Measurements from ENCODE around the gene RALGPS1. TPM values are rescaled to one million over a fixed set of nuclear protein-coding genes. Genes with fewer than 3 reads are reported as not detected.

Gene RALGPS1
- total RNA-seq, 2 donors from 2014 or later: 7.6 to 18.5 TPM

GRCh38 chr9:127209220-127209619 is 294.6 kb downstream of the RALGPS1 start:
- H3K36me3 ChIP-seq: no peaks in the 10 kb centered on the region
- H3K9me3 ChIP-seq: no peaks in the 10 kb centered on the region
- H3K27ac ChIP-seq: no peak overlapping the region
- H3K4me1 ChIP-seq (ENCODE audit: control insufficient read depth in 1 of 2, low read depth in 2 of 2): no peaks in the 10 kb centered on the region
- ATAC-seq (ENCODE audit: insufficient number of reproducible peaks, low FRiP score, low read depth) (no peak), DNase-seq (ENCODE audit: low spot score) (no peak)
- H3K4me3 ChIP-seq: no peak overlapping the region
- no peaks in the 10 kb centered on the region for H3K27me3 ChIP-seq (replicated peaks; ENCODE audit: insufficient read depth)
- no peak for TF ChIP-seq CTCF (IDR thresholded peaks at IDR 0.05)

DNA sequence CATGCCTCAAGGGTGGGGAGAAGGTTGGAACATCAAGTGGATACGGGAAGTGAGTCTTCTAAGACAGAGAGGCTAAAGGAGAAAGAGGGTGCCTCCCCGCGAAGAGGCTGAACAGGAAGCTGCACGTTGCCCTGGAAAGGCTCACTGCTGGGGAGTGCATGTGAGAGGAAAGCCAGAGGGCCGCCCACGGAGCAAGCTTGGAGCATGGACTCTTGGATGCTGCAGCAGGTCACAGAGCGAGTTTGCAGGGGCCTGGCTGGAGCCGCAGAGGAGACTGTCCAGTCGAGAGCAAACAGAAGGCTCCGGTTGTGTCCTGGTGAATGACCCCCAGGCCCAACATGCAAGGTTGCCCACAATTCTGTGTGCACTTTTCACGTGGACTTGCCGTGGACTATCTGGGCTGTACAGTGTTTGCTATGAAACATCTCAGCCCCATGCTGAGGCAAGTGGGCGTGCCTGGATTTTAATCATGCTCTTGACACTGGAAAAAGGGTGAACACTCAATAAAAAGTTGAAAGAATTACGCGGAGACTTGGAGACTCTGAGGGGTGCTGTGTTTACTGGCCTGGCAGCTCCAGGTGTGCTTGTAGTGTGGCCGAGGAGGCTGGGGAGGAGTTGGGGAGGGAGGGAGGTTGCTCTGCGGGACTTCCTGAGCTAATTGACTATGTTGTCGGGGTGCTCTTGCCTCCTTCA is 295.5 kb downstream of the RALGPS1 start:
- DNase-seq (ENCODE audit: low spot score) (no peak), ATAC-seq (ENCODE audit: insufficient number of reproducible peaks, low FRiP score, low read depth) (no peak)
- TF ChIP-seq CTCF (IDR thresholded peaks at IDR 0.05): no peak
- H3K27me3 ChIP-seq (replicated peaks; ENCODE audit: insufficient read depth): no peaks in the 10 kb centered on the region
- H3K4me3 ChIP-seq: no peak overlapping the region
- no peaks in the 10 kb centered on the region for H3K36me3 ChIP-seq
- peaks cover 0 to 5% of the 10 kb centered on the region in 2 donors for H3K4me1 ChIP-seq (ENCODE audit: control insufficient read depth in 1 of 2, low read depth in 2 of 2)
- H3K27ac ChIP-seq: no peak overlapping the region
- no peaks in the 10 kb centered on the region for H3K9me3 ChIP-seq

- no peak overlapping the region for H3K27ac ChIP-seq
Observed at GRCh38 chr9:127210851-127211730, 296.5 kb downstream of the RALGPS1 start.

DNA sequence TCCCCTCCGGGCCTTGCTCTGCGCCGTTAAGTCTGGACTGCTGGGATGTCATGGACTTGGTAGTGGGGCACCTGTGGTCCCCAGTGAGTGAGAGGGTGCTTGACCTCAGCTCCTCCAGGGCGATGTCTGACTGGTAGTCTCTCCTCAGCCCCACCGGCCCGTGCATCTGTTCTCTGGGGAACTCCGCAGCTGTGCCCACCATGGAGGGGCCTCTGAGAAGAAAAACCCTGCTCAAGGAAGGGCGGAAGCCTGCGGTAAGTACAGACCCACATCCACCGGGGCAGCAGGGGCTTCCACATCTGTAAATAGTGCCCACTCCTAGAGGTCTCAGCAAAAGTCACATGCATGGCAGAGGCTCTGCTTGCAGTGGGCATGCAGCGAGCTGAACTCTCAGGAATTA is 297.4 kb downstream of the RALGPS1 start:
- no peaks in the 10 kb centered on the region for H3K9me3 ChIP-seq
- no peaks in the 10 kb centered on the region for H3K36me3 ChIP-seq
- DNase-seq (ENCODE audit: low spot score) (no peak), ATAC-seq (ENCODE audit: insufficient number of reproducible peaks, low FRiP score, low read depth) (no peak)
- H3K27me3 ChIP-seq (replicated peaks; ENCODE audit: insufficient read depth): no peaks in the 10 kb centered on the region
- H3K4me3 ChIP-seq: no peak overlapping the region
- no peak for TF ChIP-seq CTCF (IDR thresholded peaks at IDR 0.05)
- no peak overlapping the region for H3K27ac ChIP-seq
- H3K4me1 ChIP-seq (ENCODE audit: control insufficient read depth in 1 of 2, low read depth in 2 of 2): peaks cover 0 to 5% of the 10 kb centered on the region in 2 donors

More at GRCh38 chr9:127210851-127211730, 296.5 kb downstream of the RALGPS1 start:
- Histone ChIP-seq H3K36me3 (no peaks in the 10 kb centered on the region), H3K4me3 (no peak overlapping the region), H3K4me1 (ENCODE audit: control insufficient read depth in 1 of 2, low read depth in 2 of 2) (peaks cover 0 to 5% of the 10 kb centered on the region in 2 donors), H3K27me3 (replicated peaks; ENCODE audit: insufficient read depth) (no peaks in the 10 kb centered on the region), H3K9me3 (no peaks in the 10 kb centered on the region)
- TF ChIP-seq CTCF (IDR thresholded peaks at IDR 0.05): no peak
- ATAC-seq (ENCODE audit: insufficient number of reproducible peaks, low FRiP score, low read depth) (no peak), DNase-seq (ENCODE audit: low spot score) (no peak)

DNA sequence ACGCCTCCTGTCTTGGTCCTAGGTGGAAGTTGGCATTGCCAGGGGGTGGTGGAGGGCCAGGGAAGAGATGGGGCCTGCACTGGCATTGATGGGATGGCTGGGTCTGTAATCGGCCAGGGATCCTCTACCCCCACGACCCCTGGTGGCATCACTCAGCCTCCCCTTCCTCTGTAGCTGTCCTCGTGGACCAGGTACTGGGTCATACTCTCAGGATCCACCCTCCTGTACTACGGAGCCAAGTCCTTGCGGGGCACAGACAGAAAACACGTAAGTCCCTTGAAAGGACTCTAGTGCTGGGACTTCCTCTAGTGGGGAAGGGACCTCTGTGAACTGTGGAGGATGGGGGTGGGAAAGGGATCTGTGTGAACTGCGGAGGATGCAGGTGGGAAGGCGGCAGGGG is 297.9 kb downstream of the RALGPS1 start:
- no peak for ATAC-seq (ENCODE audit: insufficient number of reproducible peaks, low FRiP score, low read depth)
- Histone ChIP-seq H3K27ac (no peak overlapping the region), H3K4me3 (no peak overlapping the region)

More for the DNA sequence above, 297.9 kb downstream of the RALGPS1 start:
- no peaks in the 10 kb centered on the region for H3K9me3 ChIP-seq
- peaks cover 0 to 5% of the 10 kb centered on the region in 2 donors for H3K4me1 ChIP-seq (ENCODE audit: control insufficient read depth in 1 of 2, low read depth in 2 of 2)
- H3K36me3 ChIP-seq: no peaks in the 10 kb centered on the region
- TF ChIP-seq CTCF (IDR thresholded peaks at IDR 0.05): no peak
- DNase-seq (ENCODE audit: low spot score): no peak
- no peaks in the 10 kb centered on the region for H3K27me3 ChIP-seq (replicated peaks; ENCODE audit: insufficient read depth)
